H9 (cell line): ENCODE measurements around the gene PNMA8A. TPM values are rescaled to one million over a fixed set of nuclear protein-coding genes. Genes with fewer than 3 reads are reported as not detected.

Source experiments
- DNase-seq: peaks from one replicate; pipeline ENCODE4 v3.0.0-alpha.2; 2017
- H2AFZ ChIP-seq: one replicate; pipeline ENCODE4 v1.6.1; 2013; ENCODE audit warnings: mild to moderate bottlenecking, low read length, control low read depth, moderate library complexity
- H2AK5ac ChIP-seq: 2 replicates; pipeline ENCODE4 v1.6.1; 2013; ENCODE audit warnings: low read length, control low read depth, mixed read lengths; ENCODE audit not compliant: insufficient read length
- H2BK120ac ChIP-seq: one replicate; pipeline ENCODE4 v1.6.1; 2013; ENCODE audit warnings: low read depth, mild to moderate bottlenecking, low read length, control low read depth, inconsistent platforms; ENCODE audit not compliant: poor library complexity, severe bottlenecking
- H2BK12ac ChIP-seq: 2 replicates; pipeline ENCODE4 v1.6.1; 2013; ENCODE audit warnings: low read length, control low read depth, mixed read lengths, low read depth; ENCODE audit not compliant: insufficient read length
- H2BK15ac ChIP-seq: 2 replicates; pipeline ENCODE4 v1.6.1; 2013; ENCODE audit warnings: low read depth, low read length, control low read depth
- H2BK20ac ChIP-seq: one replicate; pipeline ENCODE4 v1.6.1; 2013; ENCODE audit warnings: low read depth, mild to moderate bottlenecking, low read length, control low read depth, inconsistent platforms; ENCODE audit not compliant: poor library complexity, severe bottlenecking
- H2BK5ac ChIP-seq: 2 replicates; pipeline ENCODE4 v1.6.1; 2013; ENCODE audit warnings: low read length, control low read depth, mixed read lengths; ENCODE audit not compliant: insufficient read length
- H3K14ac ChIP-seq: 2 replicates; pipeline ENCODE4 v1.6.1; 2013; ENCODE audit warnings: low read length, control low read depth; ENCODE audit not compliant: insufficient read depth
- H3K18ac ChIP-seq: 2 replicates; pipeline ENCODE4 v1.6.1; 2013; ENCODE audit warnings: low read depth, mild to moderate bottlenecking, mixed read lengths, low read length, control low read depth; ENCODE audit not compliant: insufficient read length
- H3K23ac ChIP-seq: 2 replicates; pipeline ENCODE4 v1.6.1; 2013; ENCODE audit warnings: low read length, control low read depth, mixed read lengths, low read depth; ENCODE audit not compliant: insufficient read length
- H3K23me2 ChIP-seq: 2 replicates; pipeline ENCODE4 v1.6.1; 2013; ENCODE audit warnings: low read depth, mild to moderate bottlenecking, mixed read lengths, low read length, control low read depth; ENCODE audit not compliant: insufficient read length, poor library complexity, severe bottlenecking
- H3K27ac ChIP-seq: 2 replicates; pipeline ENCODE4 v1.5.1; 2013; ENCODE audit warnings: low read length, control low read depth, mixed read lengths, low read depth; ENCODE audit not compliant: insufficient read length
- H3K27me3 ChIP-seq: 2 replicates; pipeline ENCODE4 v1.6.1; 2013; ENCODE audit warnings: low read length, control low read depth, inconsistent platforms; ENCODE audit not compliant: insufficient read depth
- H3K4ac ChIP-seq: 2 replicates; pipeline ENCODE4 v1.6.1; 2013; ENCODE audit warnings: low read depth, mild to moderate bottlenecking, control low read depth, inconsistent platforms, low read length, moderate library complexity
- H3K4me1 ChIP-seq: 2 replicates; pipeline ENCODE4 v1.6.1; 2013; ENCODE audit warnings: low read length, control low read depth, inconsistent platforms; ENCODE audit not compliant: insufficient read depth
- H3K4me2 ChIP-seq: 2 replicates; pipeline ENCODE4 v1.6.1; 2013; ENCODE audit warnings: low read length, control low read depth, mixed read lengths; ENCODE audit not compliant: insufficient read length, insufficient read depth
- H3K56ac ChIP-seq: 2 replicates; pipeline ENCODE4 v1.6.1; 2013; ENCODE audit warnings: low read depth, mild to moderate bottlenecking, mixed read lengths, low read length, control low read depth; ENCODE audit not compliant: insufficient read length
- H3K79me1 ChIP-seq: 2 replicates; pipeline ENCODE4 v1.6.1; 2013; ENCODE audit warnings: low read depth, mild to moderate bottlenecking, moderate library complexity, low read length, control low read depth, inconsistent platforms; ENCODE audit not compliant: insufficient read depth, poor library complexity, severe bottlenecking
- H3K79me2 ChIP-seq: 2 replicates; pipeline ENCODE4 v1.6.1; 2013; ENCODE audit warnings: low read length, control low read depth, inconsistent platforms; ENCODE audit not compliant: insufficient read depth
- H3K9ac ChIP-seq: 2 replicates; pipeline ENCODE4 v1.6.1; 2013; ENCODE audit warnings: low read length, control low read depth, mixed read lengths; ENCODE audit not compliant: insufficient read length; ENCODE audit errors: extremely low read depth
- H3K9me3 ChIP-seq: one replicate; pipeline ENCODE4 v1.6.1; 2013; ENCODE audit warnings: low read depth, low read length, inconsistent platforms; ENCODE audit not compliant: control insufficient read depth
- H3T11ph ChIP-seq: one replicate; pipeline ENCODE4 v1.6.1; 2013; ENCODE audit warnings: mild to moderate bottlenecking, low read length, control low read depth, inconsistent platforms
- H4K20me1 ChIP-seq: one replicate; pipeline ENCODE4 v1.6.1; 2013; ENCODE audit not compliant: control insufficient read depth, insufficient read length, insufficient read depth
- H4K5ac ChIP-seq: 2 replicates; pipeline ENCODE4 v1.6.1; 2013; ENCODE audit warnings: low read depth, mild to moderate bottlenecking, mixed read lengths, low read length, control low read depth; ENCODE audit not compliant: insufficient read length
- H4K8ac ChIP-seq: replicated peaks from 2 replicates; pipeline ENCODE4 v1.6.1; 2013; ENCODE audit warnings: low read length, control low read depth, mixed read lengths, low read depth; ENCODE audit not compliant: insufficient read length
- H4K91ac ChIP-seq: 2 replicates; pipeline ENCODE4 v1.6.1; 2013; ENCODE audit warnings: low read depth, mild to moderate bottlenecking, moderate library complexity, mixed read lengths, low read length, control low read depth; ENCODE audit not compliant: insufficient read length
- H3K27ac Mint-ChIP-seq, 3 experiments: 2 replicates in 2 of 3; 3 replicates in 1 of 3; pipeline ENCODE4 v1.8.0; 2020 to 2021; ENCODE audit warnings: mixed read lengths in 3 of 3, mild to moderate bottlenecking in 1 of 3, moderate library complexity in 1 of 3
- H3K27me3 Mint-ChIP-seq: 2 replicates; pipeline ENCODE4 v1.8.0; 2021; ENCODE audit warnings: low read depth, mild to moderate bottlenecking, moderate library complexity, mixed read lengths
- H3K36me3 Mint-ChIP-seq, 3 experiments: 2 replicates in 2 of 3; 3 replicates in 1 of 3; pipeline ENCODE4 v1.8.0; 2020 to 2021; ENCODE audit warnings: low read depth in 3 of 3, mixed read lengths in 3 of 3; ENCODE audit not compliant: insufficient read depth in 1 of 3
- H3K4me1 Mint-ChIP-seq, 2 experiments: 2 replicates each; pipeline ENCODE4 v1.8.0; 2020; ENCODE audit warnings: mixed read lengths in 2 of 2
- H3K4me3 Mint-ChIP-seq, 2 experiments: 2 replicates in 1 of 2; 3 replicates in 1 of 2; pipeline ENCODE4 v1.8.0; 2020 to 2021; ENCODE audit warnings: mild to moderate bottlenecking in 2 of 2, mixed read lengths in 2 of 2, moderate library complexity in 1 of 2
- H3K9me3 Mint-ChIP-seq, 2 experiments: 2 replicates in 1 of 2; 3 replicates in 1 of 2; pipeline ENCODE4 v1.8.0; 2020; ENCODE audit warnings: mild to moderate bottlenecking in 2 of 2, mixed read lengths in 2 of 2, moderate library complexity in 1 of 2
- CTCF ChIP-seq: fragments of 200-600 bp; sonication (generic); conservative IDR thresholded peaks from 3 replicates; pipeline ENCODE4 v1.8.0; 2021; ENCODE audit warnings: antibody characterized with exemption, mild to moderate bottlenecking
- WGBS: extraction: QIAGEN DNeasy Blood & Tissue Kit; methylation state at CpG from one replicate; pipeline ENCODE4 v1.1.7; 2013; ENCODE audit warnings: missing lambda C conversion rate, low lambda C conversion rate, mixed read lengths; ENCODE audit not compliant: insufficient read length; ENCODE audit errors: extremely low coverage; 5-methylcytosine and 5-hydroxymethylcytosine counted together
- total RNA-seq: library from RNA; stranded (reverse); gene quantifications from 2 replicates; pipeline ENCODE4 v1.2.1, GENCODE V29; 2021

Gene PNMA8A
- total RNA-seq, 1 experiment from 2014 or later: 22.6 TPM

GRCh38 chr19:46493236-46494145 is 22.1 kb upstream of the PNMA8A start:
- no peak overlapping the region for H3K56ac ChIP-seq
- no peak overlapping the region for H2BK15ac ChIP-seq
- no peak overlapping the region for H2BK120ac ChIP-seq
- no CpG with 5 or more reads among the region's 92 CpGs for WGBS
- Mint-ChIP-seq H3K4me1 (peaks cover 10 to 41% of the 10 kb centered on the region in 2 experiments), H3K36me3 (peaks cover 0 to 7% (median 3%) of the 10 kb centered on the region in 3 experiments; a peak in 3 of 7 replicates), H3K27ac (no peak overlapping the region), H3K4me3 (peak overlapping the region; percentile 43 to 55; a peak in 3 of 5 replicates), H3K9me3 (peaks cover 0 to 2% of the 10 kb centered on the region in 2 experiments; a peak in 1 of 5 replicates), H3K27me3 (peaks cover 54% of the 10 kb centered on the region)
- peak overlapping the region; percentile 31 for H3K4me2 ChIP-seq
- H4K5ac ChIP-seq: no peak overlapping the region
- no peak overlapping the region for H3K18ac ChIP-seq
- H4K20me1 ChIP-seq: no peaks in the 10 kb centered on the region
- no peak overlapping the region for H3K23ac ChIP-seq
- no peak overlapping the region for H3T11ph ChIP-seq
- H2BK12ac ChIP-seq: no peak overlapping the region
- no peak overlapping the region for H3K9ac ChIP-seq
- H3K14ac ChIP-seq: peak overlapping the region; percentile 16; the same call in 1 of the 2 replicates
- no peaks in the 10 kb centered on the region for H3K79me1 ChIP-seq
- no peaks in the 10 kb centered on the region for H3K79me2 ChIP-seq
- H3K4me1 ChIP-seq: no peaks in the 10 kb centered on the region
- no peak overlapping the region for H2AK5ac ChIP-seq
- H4K8ac ChIP-seq: no peak overlapping the region
- no peak overlapping the region for H3K27ac ChIP-seq
- peaks cover 3% of the 10 kb centered on the region; the same call in 1 of the 2 replicates for H3K27me3 ChIP-seq
- no peak overlapping the region for H3K4ac ChIP-seq
- peak; percentile 53 for DNase-seq
- H4K91ac ChIP-seq: no peak overlapping the region
- H3K23me2 ChIP-seq: peaks cover 11% of the 10 kb centered on the region
- no peaks in the 10 kb centered on the region for H3K9me3 ChIP-seq
- no peak for TF ChIP-seq CTCF
- H2BK20ac ChIP-seq: no peak overlapping the region
- H2BK5ac ChIP-seq: no peak overlapping the region
- H2AFZ ChIP-seq: no peak overlapping the region
